GM12892 (cell line): ENCODE results near the gene ESF1.

Experiments used
- POLR2A ChIP-seq: IDR thresholded peaks from 2 replicates; pipeline ENCODE4 v1.6.1; 2011; ENCODE audit warnings: low read depth, low read length, control low read depth
- POLR2AphosphoS5 ChIP-seq: IDR thresholded peaks from 2 replicates; pipeline ENCODE4 v1.6.1; 2011; ENCODE audit warnings: low read depth, low read length, control low read depth

- no peak for TF ChIP-seq POLR2AphosphoS5
- TF ChIP-seq POLR2A = no peak
Observed at GRCh38 chr20:13809855-13810254, 25.1 kb upstream of the ESF1 start.
